Measurements from ENCODE around the gene QRFPR.
"Not testable (repeated sequence)": the region's sequence is repeated elsewhere in the genome, so short reads cannot be mapped to it uniquely, and the experiment has no call there.

GRCh38 chr4:121313430-121313829 lies 67.4 kb downstream of the QRFPR start:
- TF ChIP-seq POLR2A (IDR thresholded peaks at IDR 0.05); POLR2AphosphoS5 (IDR thresholded peaks at IDR 0.05); CTCF (IDR thresholded peaks at IDR 0.05); EP300 (IDR thresholded peaks at IDR 0.05; ENCODE audit: low read depth): not testable (repeated sequence)
